HG03095 (cell line): ENCODE results near the gene PGGHG.

ENCODE experiments used
- ATAC-seq: cut with Tn5 transposase; IDR thresholded peaks from one replicate; pipeline ENCODE4 v1.9.1; 2021; ENCODE audit warnings: moderate library complexity; ENCODE audit not compliant: unreplicated experiment

The PGGHG gene

DNA sequence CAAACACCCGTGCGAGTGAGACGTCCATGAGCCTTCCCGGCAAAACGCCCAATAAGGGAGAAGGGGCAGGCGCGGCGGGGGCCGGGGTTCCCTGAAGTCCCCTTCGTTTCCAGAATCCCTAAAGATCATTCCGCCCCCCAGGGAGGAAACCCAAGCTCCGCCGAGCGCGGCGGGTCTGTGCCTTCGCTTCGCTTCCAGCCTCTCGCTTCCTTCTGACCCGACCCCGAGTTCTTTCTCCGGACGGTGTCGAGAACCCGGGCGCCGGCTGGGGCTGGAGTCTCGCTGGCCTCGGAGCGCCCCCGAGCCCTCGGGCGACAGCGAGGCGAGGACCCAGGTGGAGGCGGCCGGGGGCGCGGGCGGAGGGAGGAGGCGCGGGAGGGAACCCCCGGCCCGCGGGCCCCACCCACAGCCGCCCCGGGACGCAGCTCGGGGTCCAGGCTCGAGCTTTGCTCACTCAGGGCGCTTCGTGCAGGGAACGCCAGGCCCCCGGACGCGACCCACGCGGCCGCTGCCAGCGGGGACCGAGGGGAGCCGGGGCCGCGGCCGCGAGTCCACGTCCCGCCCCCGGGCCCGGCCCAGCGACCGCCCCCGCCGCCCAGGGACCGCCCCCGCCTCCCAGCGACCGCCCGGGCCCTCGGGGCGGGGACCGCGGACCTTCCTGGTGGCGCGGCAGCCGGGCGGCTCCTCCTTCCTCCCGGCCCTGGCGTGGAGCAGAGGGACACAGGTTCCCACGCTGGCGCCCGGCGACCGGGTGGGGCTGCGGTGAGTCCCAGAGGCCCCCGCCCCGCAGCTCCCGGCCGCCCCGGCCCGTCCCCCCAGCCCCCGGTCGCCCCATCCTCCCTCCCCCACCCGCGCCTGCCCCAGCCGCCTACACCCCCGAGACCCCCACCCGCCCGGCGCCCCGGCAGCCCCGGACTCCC, at the start of gene PGGHG:
Gene PGGHG, plus strand, starts transcription at position 649 of the 920 bp plus-strand sequence. CDS start 691 bp downstream, outside the sequence.
- ATAC-seq, result no peak

- no peak for ATAC-seq
These were observed 48.6 kb upstream of the PGGHG start for GRCh38 chr11:240315-240714.

DNA sequence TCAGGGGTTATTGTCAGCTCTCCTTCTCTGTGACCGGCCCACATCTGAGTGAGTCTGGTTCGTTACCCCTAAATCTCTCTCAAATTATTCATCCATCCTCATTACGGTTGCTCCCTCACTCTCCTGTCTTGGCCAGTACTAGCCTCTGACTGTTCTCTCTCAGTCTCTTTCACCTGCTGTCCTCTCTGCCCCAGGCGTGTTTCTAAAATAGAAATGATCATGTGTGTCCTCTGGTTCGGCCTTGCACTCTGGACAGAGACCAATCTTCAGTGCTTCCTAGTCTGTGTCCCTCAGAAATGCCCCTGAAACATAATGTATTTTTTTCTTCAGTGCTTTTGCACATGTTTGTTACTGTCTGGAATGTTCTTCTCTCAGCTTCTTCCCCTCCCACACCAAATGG, 47.3 kb upstream of the PGGHG start:
- no peak for ATAC-seq

DNA sequence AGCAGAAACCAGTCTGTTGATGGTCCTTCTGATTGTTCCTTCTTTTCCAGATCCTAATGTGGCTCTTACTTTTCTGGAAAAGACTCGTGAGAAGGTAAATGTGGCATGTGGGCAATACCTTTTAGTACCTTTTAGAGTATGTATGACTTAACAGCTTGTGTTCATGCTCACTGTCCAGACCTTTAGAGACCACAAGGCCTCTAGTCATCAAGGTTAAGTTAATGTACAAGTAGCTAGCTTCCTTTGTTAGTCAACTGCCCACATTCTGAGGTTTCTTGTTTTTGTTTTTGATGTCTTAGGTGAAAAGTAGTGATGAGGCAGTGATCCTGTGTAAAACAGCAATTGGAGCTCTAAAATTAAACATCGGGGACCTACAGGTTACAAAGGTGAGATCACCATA, 44.5 kb upstream of the PGGHG start:
- ATAC-seq, result no peak

DNA sequence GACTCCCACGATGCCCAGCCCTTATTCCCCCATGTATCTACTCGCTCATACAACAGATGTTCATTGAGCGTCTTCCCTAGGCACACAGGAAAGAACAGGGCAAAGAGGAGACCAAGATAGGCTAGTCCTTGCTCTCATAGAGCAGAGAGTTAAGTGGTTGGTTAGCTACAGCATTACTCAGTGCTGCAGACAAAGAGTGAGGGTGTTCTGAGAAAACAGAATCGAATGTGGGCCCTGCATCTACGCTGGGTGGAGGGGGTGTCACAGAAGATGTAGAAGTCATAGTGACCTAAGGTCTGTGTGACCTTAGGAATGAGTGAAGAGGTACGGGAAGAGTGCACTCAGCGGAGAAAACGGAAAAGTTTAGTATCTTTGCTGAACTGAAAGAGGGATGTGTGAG, 39.9 kb upstream of the PGGHG start:
- ATAC-seq, result no peak

DNA sequence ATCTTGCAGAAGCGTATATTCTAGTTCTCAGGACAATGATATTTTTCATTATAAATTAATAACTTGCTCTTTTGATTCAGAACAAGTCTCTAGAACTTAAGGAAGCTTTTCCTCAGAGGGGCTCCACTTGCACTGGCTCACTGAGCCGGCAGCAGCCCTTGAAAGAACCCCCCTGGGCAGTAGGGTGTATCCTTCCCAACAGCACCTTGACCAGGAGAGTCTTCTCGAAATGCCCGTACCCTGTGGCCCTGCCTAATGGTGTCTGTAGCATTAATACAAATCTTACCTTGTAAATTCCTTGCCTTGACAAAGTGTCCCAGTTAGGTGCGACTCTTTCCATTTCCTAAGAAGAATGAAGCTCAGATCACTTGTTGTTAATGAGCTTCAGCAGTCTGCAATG, 38.7 kb upstream of the PGGHG start:
- ATAC-seq, result no peak

DNA sequence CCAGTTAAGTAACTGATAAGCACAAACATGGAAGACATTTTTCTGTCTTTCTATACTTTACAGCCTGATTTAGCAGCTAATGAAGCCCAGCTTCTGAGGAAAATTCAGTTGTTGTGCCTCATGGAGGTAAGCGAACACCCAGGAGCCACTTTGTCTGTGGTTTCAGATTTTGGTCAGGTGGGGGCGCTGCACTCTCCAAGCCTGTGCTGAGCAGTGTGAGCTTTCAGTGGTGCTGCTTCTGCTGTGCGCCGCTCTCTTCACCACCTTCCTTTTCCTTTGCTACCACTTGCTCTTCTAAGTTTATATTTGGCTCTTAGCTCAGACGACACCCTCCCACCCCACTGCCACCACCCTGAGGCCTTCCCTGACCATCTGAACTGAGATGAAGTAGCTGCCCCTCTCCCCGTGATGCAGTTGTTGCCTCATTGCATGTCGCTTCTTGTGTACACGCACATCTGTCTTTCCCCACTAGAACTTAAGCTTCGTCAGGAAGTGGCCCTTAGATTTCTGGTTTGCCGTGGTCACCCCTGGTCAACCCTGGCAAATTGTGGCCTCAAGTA, 38.1 kb upstream of the PGGHG start:
- ATAC-seq, result no peak

DNA sequence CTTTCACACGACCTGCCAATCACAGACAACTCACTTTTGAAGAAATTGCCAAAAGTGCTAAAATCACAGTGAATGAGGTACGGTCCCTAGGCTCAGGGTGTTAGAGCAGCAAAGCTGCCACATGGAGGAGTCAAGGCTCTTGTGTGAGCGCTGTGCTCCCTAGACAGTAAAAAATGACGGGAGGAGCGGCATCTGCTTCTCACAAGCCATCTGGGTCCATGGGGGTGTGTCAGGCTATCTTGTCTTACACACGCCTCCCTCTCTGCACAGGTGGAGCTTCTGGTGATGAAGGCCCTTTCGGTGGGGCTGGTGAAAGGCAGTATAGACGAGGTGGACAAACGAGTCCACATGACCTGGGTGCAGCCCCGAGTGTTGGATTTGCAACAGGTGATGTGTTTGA, 37.4 kb upstream of the PGGHG start:
- no peak for ATAC-seq

- ATAC-seq, result no peak
These were observed 36.3 kb upstream of the PGGHG start for GRCh38 chr11:252666-253065.

- no peak for ATAC-seq
These were observed 35.6 kb upstream of the PGGHG start for GRCh38 chr11:253160-253885.

GRCh38 chr11:253886-254270, 35.0 kb upstream of the PGGHG start:
- ATAC-seq, result no peak

DNA sequence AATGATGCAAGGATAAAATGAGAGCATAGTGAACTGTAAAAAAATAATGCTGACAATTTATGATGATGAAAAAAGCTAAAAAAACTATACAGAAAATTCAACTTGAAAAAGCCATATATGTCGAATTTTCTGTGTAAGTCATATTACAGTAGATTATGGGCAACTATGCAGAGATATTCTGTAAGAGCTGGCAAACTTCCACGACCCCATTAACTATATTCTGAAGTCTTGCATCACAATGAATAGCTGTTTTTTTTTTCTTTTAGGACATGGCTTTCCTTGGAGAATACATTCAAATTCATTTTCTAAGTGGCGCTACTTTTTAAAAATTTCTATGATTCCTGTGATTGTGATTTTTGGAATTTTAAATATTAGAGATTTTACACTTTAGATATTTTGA, 33.8 kb upstream of the PGGHG start:
- no peak for ATAC-seq

GRCh38 chr11:255816-256215, 33.1 kb upstream of the PGGHG start:
- no peak for ATAC-seq

DNA sequence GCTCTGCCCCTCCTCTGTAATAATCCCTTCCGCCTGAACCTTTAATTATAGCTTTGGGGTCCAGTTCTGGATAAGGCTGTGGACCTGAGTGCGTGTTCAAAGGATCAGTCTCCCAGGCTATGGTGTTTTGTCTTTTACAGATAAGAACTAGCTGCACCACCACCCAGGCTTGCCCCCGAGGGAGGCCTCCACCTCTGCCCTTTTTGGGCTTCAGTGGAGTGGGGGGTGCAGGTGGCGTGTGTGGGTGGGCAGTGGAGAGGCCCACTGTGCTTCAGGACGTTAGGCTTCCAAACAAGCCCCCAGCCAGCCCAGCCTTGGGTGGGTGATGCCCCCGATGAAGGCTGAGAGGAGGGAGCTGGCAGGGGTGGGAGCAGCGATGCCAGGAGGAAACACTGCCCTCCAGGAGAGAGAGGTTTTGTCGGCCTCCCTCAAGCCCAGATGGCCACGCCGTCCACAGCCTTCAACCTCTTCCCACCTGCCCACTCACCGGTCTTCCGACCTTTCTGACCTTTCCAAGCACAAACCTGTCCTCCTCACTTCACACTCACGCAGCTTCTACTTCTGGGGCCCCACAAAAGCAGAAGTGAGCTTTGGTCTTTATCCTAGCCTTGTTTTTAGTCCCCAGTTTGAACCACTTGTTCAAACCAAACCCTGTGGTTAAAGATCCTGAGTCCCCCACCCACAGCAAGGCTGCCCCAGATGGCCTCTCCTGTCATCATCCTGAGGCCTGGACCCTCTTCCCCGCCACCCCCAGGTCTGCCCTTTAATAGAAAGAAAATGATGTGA, 31.8 kb upstream of the PGGHG start:
- no peak for ATAC-seq

GRCh38 chr11:257766-258493, 31.0 kb upstream of the PGGHG start:
- no peak for ATAC-seq

DNA sequence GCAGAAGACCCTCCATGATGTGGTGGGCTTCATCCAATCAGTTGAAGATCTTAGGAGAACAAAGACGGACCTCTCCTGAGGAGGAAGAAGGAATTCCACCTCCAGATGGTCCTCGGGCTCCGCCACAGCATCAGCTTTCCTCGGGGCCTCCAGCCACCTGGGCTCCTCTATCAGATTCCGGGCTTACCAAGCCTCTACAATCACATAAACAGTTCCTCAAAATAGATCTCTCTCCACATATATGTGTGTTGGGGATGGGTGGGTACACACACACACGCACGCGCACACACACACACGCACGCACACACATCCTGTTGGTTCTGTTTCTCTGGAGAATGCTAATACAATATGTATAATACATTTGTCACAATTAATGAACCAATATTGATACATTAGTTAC, 29.5 kb upstream of the PGGHG start:
- no peak for ATAC-seq

- ATAC-seq, result no peak
These were observed 27.3 kb upstream of the PGGHG start for GRCh38 chr11:261624-262023.

DNA sequence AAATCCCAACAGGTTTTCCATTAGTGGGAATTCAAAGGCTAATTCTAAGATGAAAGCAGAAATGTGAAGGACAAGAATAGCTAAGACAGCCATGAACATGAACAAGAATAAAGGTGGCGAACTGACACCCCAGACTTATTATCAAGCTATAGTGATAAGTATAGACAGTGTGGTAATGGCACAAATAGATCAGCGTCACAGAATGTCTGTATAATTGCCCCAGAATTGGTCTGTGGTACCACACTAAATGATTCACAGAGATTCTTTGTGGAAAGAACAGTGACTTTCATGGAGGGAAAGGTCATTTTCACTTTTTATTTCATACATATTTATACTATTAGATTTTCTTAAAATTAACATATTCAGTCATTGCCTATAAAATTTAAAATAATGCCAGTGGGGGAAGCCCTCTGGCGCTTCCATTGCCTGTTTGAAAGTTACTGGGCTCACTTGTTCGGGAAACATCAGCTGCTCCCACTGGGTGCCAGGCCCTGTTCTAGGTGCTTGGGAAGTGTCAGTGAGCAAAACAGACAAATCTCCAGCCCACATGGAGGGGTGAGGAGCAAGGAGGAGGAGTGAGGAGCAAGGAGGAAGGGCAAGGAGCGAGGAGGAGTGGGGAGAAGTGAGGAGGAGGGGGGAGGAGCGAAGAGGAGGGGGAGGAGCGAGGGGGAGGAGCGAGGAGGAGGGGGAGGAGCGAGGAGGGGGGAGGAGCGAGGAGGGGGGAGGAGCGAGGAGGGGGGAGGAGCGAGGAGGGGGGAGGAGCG, 22.1 kb upstream of the PGGHG start:
- no peak for ATAC-seq

DNA sequence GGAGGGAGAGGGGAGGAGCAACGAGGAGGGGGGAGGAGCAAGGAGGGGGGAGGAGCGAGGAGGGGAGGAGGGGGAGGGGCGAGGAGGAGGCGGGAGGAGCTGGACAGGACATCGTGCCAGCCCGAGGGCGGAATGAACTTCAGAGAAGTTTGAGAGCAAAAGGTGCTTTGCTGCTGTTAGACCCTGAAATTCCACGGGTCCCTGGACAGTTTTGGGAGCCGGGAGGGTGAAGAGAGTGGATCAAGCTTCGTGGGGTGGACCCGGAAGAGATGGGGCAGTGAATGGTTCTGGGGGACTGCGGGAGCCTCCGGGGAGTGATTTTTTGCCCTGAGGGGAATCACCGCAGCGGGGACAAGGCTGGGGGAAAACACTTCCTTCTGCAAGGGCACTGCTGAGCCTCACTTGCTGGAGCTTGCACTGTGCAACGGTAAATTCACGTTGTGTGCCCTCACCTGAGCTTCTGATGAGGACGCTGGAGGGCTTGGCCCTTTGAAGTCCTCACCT, 21.4 kb upstream of the PGGHG start:
- no peak for ATAC-seq
